ENCODE data around the gene C17orf78. TPM values are rescaled to one million over a fixed set of nuclear protein-coding genes. Genes with fewer than 3 reads are reported as not detected.
A peak's percentile ranks its signal among the peaks of the same experiment; 100 is the strongest.

Gene C17orf78
- total and polyA plus RNA-seq, 2 of the 8 experiments (the other 6 are each of a cell fraction or from before 2014, with no cell fraction given), result not detected

GRCh38 chr17:37373530-37374159 is 2.1 kb upstream of the C17orf78 start (continued):
- peak; percentile 69 to 100 (median 100) for TF ChIP-seq CTCF (IDR thresholded peaks at IDR 0.05; ENCODE audit: control extremely low read depth in 1 of 3, insufficient read depth in 1 of 3, low read depth in 1 of 3, low read length in 3 of 3)
- TF ChIP-seq YY1 (IDR thresholded peaks at IDR 0.05; ENCODE audit: low read depth, low read length), result 0 out of 2 replicates have a peak, but pooled peaks have one; percentile 43

Measured in H1 (cell line).